Mucosa of gallbladder (tissue), 1 donor: ENCODE measurements around the gene RCAN2. TPM values are rescaled to one million over a fixed set of nuclear protein-coding genes. Genes with fewer than 3 reads are reported as not detected.
A peak's percentile ranks its signal among the peaks of the same experiment; 100 is the strongest.
"Not testable (repeated sequence)": the region's sequence is repeated elsewhere in the genome, so short reads cannot be mapped to it uniquely, and the experiment has no call there.

Source experiments
- DNase-seq: peaks from one replicate; pipeline ENCODE4 v3.0.0-alpha.2; 2020; ENCODE audit warnings: low spot score
- total RNA-seq: library from RNA; stranded (reverse); gene quantifications from one replicate; pipeline ENCODE4 v1.2.1, GENCODE V29; 2021
- donor health status: DM: no; HTN: no; CAD: no.

RCAN2 gene
- total RNA-seq, 1 donor from 2014 or later: 61.7 TPM

GRCh38 chr6:46390153-46390876 is 100.9 kb downstream of the RCAN2 start:
- DNase-seq: no peak

GRCh38 chr6:46387728-46388127 is 103.5 kb downstream of the RCAN2 start:
- not testable (repeated sequence) for DNase-seq

GRCh38 chr6:46381579-46381978 is 109.7 kb downstream of the RCAN2 start:
- DNase-seq: no peak

GRCh38 chr6:46381057-46381456 is 110.2 kb downstream of the RCAN2 start:
- peak; percentile 40 for DNase-seq

GRCh38 chr6:46380152-46380807 is 111.0 kb downstream of the RCAN2 start:
- DNase-seq: no peak

GRCh38 chr6:46378882-46379416 is 112.3 kb downstream of the RCAN2 start:
- peak; percentile 42 for DNase-seq

- DNase-seq: no peak
These were observed 112.9 kb downstream of the RCAN2 start for GRCh38 chr6:46378161-46378881.

- DNase-seq: no peak
These were observed 114.0 kb downstream of the RCAN2 start for GRCh38 chr6:46377209-46377608.

- DNase-seq: no peak
These were observed 114.6 kb downstream of the RCAN2 start for GRCh38 chr6:46376562-46377061.

- DNase-seq: no peak
These were observed 120.6 kb downstream of the RCAN2 start for GRCh38 chr6:46370622-46371021.

- no peak for DNase-seq
These were observed 123.1 kb downstream of the RCAN2 start for GRCh38 chr6:46368169-46368536.

GRCh38 chr6:46367354-46368168 is 123.7 kb downstream of the RCAN2 start:
- no peak for DNase-seq

- DNase-seq: no peak
These were observed 124.9 kb downstream of the RCAN2 start for GRCh38 chr6:46366190-46366900.

GRCh38 chr6:46357591-46357990 is 133.7 kb downstream of the RCAN2 start:
- no peak for DNase-seq

GRCh38 chr6:46356543-46356942 is 134.7 kb downstream of the RCAN2 start:
- DNase-seq: no peak

- no peak for DNase-seq
These were observed 137.7 kb downstream of the RCAN2 start for GRCh38 chr6:46353528-46353927.

- no peak for DNase-seq
These were observed 138.5 kb downstream of the RCAN2 start for GRCh38 chr6:46352541-46353268.

GRCh38 chr6:46350714-46351113 is 140.5 kb downstream of the RCAN2 start:
- no peak for DNase-seq

GRCh38 chr6:46347669-46348068 is 143.6 kb downstream of the RCAN2 start:
- DNase-seq: no peak

- no peak for DNase-seq
These were observed 151.0 kb downstream of the RCAN2 start for GRCh38 chr6:46340246-46340645.
